ENCODE results near the gene KIAA0825.
A peak's percentile ranks its signal among the peaks of the same experiment; 100 is the strongest.
"Not testable (repeated sequence)": the region's sequence is repeated elsewhere in the genome, so short reads cannot be mapped to it uniquely, and the experiment has no call there.

Gene KIAA0825

GRCh38 chr5:94170158-94170557, 448.2 kb downstream of the KIAA0825 start:
- DNase-seq: not testable (repeated sequence)

DNA sequence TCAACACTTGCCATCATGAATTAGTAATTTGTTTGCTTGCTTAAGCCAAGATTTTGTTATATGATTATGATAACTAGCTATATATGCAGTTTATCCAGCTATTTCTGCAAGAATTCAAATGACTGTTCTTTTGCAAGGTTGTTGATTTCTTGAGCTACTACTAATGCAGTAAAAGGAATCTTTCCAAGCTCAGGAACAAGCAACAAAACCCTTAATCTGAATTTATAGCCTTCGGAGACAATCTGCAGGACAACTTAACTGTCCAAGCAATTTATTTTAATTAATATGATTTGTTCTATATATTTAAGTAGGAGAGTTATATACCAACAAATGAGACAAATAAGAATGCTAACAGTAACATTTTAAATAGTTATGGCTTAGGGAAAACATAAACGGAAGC, 450.3 kb downstream of the KIAA0825 start:
- no peak for DNase-seq

DNA sequence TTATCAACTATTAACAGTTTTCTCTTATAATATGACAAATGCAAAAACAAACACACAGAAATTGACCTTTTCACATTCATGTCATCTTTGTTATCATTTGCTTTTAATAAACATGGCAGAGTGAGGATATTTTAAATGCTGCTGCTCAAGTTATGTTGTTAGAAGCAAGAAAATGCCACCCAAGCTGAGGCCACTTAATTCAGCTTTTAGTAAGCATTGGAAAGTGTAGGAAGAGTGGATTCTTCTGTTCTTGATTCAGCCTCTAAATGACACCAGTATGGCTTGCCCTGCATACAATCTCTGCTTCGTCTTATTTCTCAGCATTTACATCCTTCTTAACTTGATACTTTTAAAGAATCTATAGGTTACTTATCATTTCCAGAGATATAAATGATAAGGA, 456.6 kb downstream of the KIAA0825 start:
- DNase-seq: no peak

DNA sequence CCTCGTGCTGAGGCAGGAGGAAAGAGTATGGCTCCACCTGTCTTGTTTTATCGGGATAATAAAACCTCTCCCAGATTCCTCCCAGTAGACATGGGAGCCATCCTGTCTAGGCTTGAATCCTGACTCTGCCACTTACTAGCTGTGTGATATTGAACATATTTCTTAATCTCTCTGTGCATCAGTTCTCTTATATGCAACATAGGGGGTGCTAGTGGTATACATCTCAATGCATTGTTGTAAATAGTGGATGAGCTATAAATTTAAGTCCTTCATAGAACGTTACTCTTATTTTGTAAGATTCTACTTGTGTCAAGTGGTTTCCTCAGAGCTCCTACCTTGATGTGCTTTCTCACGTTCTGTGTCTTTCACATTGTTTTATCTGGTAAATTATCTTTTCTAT, 459.3 kb downstream of the KIAA0825 start:
- no peak for DNase-seq

- no peak for DNase-seq
Observed at GRCh38 chr5:94157704-94158539, 460.5 kb downstream of the KIAA0825 start.

- no peak for DNase-seq
Observed at GRCh38 chr5:94154672-94155071, 463.7 kb downstream of the KIAA0825 start.

DNA sequence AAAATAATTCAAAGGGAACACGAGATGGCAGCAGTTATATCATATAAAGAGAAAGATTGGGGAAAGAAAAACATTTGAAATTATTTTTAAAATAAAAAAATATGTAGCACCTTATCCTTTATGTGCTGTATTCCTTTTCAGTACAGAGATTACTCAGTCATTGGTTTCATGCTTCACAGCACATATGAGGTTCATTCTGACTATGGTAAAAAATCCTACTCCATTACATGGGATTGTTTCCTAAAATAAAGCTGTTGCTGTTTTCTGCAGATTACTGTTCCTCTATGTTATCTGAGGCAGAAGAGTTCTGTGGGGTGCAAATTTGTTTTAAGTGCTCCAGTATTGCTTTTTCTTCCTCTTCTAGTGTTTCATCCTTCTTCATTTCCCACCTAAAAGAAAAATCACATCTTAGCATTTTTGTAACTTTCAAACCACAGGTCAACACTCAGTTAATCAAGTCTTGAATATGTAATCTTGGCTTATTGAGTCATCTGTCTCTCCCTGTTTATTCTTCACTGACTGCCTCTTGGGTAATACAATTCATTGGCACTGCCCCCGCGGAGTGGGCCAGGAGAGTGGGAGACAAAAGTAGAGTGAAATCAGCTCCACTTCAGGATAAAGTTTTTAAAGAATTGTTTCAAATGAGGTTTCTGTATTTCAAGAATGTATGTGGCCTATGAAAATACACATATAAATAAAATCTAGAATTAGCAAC, 464.5 kb downstream of the KIAA0825 start:
- DNase-seq: no peak

DNA sequence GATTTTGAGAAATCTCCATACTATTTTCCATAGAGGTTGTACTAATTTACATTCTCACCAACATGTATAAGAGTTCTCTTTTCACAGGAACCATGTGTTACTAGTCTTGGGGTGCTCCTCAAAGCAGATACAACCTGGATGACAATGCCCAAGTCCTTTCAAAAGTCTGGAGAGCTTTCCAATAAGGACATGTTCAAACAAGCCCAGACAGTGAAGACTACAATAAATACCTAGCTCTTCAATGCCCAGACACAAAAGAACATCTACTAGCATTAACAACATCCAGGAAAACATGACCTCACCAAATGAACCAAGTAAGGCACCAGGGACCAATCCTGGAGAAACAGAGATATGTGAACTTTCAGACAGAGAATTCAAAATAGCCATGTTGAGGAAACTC, 474.8 kb downstream of the KIAA0825 start:
- not testable (repeated sequence) for DNase-seq

- DNase-seq: no peak
Observed at GRCh38 chr5:94140300-94140699, 478.1 kb downstream of the KIAA0825 start.

DNA sequence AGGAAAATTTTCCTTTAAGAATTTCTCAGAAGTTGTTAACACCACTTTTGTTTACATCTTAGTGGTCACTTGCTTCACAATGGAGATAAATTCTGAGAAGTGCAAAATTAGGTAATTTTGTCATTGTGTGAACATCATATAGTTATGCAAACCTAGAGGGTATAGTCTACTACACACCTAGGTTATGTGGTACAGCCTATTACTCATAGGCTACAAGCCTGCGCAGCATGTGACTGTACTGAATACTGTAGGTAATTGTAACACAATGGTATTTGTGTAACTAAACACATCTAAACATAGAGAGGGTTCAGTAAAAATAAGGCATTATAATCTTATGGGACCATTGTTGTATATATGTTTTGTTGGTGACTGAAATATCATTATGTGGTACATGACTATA, 488.3 kb downstream of the KIAA0825 start:
- no peak for DNase-seq

GRCh38 chr5:94125107-94125506, 493.3 kb downstream of the KIAA0825 start:
- DNase-seq: no peak

DNA sequence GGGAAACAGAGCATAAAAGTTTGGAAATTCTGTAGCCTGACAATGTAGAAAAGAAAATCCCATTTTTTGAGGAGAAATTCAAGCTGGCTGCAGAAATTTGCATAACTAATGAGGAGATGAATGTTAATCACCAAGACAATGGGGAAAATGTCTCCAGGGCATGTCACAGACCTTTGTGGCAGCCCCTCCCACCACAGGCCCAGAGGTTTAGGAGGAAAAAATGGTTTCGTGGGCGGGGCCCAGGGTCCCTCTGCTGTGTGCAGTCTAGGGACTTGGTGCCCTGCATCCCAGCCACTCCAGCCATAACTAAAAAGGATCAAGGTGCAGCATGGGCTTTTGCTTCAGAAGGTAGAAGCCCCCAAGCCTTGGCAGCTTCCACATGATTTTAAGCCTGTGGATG, 502.1 kb downstream of the KIAA0825 start:
- DNase-seq: not testable (repeated sequence)

- no peak for DNase-seq
Observed at GRCh38 chr5:94113087-94113486, 505.3 kb downstream of the KIAA0825 start.

GRCh38 chr5:94111209-94112004, 507.0 kb downstream of the KIAA0825 start:
- DNase-seq: peak; percentile 92

DNA sequence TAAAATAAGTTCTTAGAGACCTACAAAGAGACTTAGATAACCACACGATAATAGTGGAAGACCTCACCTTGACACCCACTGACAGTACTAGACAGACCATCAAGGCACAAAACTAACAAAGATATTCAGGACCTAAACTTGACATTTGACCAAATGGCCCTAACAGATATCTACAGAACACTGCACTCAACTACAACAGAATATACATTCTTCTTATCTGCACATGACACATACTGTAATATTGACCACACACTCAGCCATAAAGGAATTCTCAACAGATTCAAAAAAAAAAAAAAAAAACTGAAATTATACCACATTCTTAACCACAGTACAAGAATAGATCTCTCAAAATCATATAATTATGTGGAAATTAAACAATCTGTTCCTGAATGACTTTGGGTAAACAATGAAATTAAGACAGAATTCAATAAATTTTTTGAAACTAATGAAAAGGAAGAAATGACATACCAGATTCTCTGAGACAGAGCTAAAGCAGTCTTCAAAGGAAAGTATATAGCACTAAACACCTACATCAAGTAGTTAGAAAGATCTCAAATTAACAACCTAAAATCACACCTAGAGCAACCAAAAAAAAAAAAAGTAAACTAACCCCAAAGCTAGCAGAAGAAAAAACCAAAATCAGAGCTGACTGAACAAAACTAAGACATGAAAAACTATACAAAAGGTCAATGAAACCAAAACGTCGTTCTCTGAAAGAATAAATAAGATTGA, 514.7 kb downstream of the KIAA0825 start:
- DNase-seq: no peak

All from activated naive CD4-positive, alpha-beta T cell treated with anti-CD3 and anti-CD28 coated beads, Interleukin-2, amount 50 U/mL, for 16 hours (primary cell).